AG04450 (cell line): ENCODE data around the gene SLC22A4. TPM values are rescaled to one million over a fixed set of nuclear protein-coding genes. Genes with fewer than 3 reads are reported as not detected.
A peak's percentile ranks its signal among the peaks of the same experiment; 100 is the strongest.

Experiments used
- CTCF ChIA-PET: fragments of 300-600, 350-600 bp; formaldehyde crosslinking; extraction: SDS; loops from one replicate; lab custom pipeline; 2022; ENCODE audit warnings: antibody characterized with exemption, inconsistent platforms; lab: Charles Lee
- POLR2A ChIA-PET: fragments of 350-600 bp; formaldehyde crosslinking; extraction: SDS; loops from one replicate; lab custom pipeline; 2021; ENCODE audit warnings: antibody characterized with exemption, inconsistent platforms; lab: Yijun Ruan, JAX
- DNase-seq: peaks from one replicate; pipeline ENCODE4 v3.0.0-alpha.2; 2011; ENCODE audit warnings: low read depth, low spot score
- H3K27ac ChIP-seq: one replicate; pipeline ENCODE4 v1.5.1; 2012; ENCODE audit warnings: low read depth, low read length, control low read depth
- H3K27me3 ChIP-seq: one replicate; pipeline ENCODE4 v1.6.0; 2012; ENCODE audit warnings: low read length; ENCODE audit not compliant: control insufficient read depth, insufficient read depth
- H3K4me3 ChIP-seq: 2 replicates; pipeline ENCODE4 v1.5.1; 2011; ENCODE audit warnings: mild to moderate bottlenecking, low read depth, low read length, control low read depth
- H3K9me3 ChIP-seq: 2 replicates; pipeline ENCODE4 v1.5.1; 2012; ENCODE audit warnings: low read length; ENCODE audit not compliant: control insufficient read depth, insufficient read depth
- CTCF ChIP-seq: IDR thresholded peaks from 2 replicates; pipeline ENCODE4 v1.5.1; 2011; ENCODE audit warnings: low read depth, low read length, control low read depth, inconsistent platforms
- polyA plus RNA-seq: library from polyadenylated mRNA; depleted of rRNA; stranded (reverse); fragments of >200 nt; gene quantifications from 2 replicates; pipeline ENCODE4 v1.2.3, GENCODE V29; 2011

The SLC22A4 gene
- polyA plus RNA-seq, 1 experiment, result 3.1 TPM

- POLR2A ChIA-PET, result no interaction called here
These were observed 3.2 kb upstream of the SLC22A4 start for GRCh38 chr5:132291026-132291425.

GRCh38 chr5:132293066-132293991 lies 865 bp upstream of the SLC22A4 start:
- Histone ChIP-seq H3K4me3 (peak overlapping the region; percentile 82), H3K27ac (peak overlapping the region; percentile 99), H3K27me3 (no peaks in the 10 kb centered on the region), H3K9me3 (no peaks in the 10 kb centered on the region)
- ChIA-PET POLR2A (interaction anchor here (0.6 to 3.2 kb wide), 14 partner anchors 16 to 379 kb away, joined by 3 to 20 read pairs (median 4); partner anchors contain the start of genes IRF1, P4HA2, PDLIM4 and SLC22A5), CTCF (interaction anchor here (0.6 to 2.6 kb wide), 15 partner anchors 9 to 103 kb away, joined by 3 to 19 read pairs (median 3); no protein-coding TSS in a partner anchor)
- TF ChIP-seq CTCF, result peak; percentile 18; the same call in 1 of the 2 replicates
- peak; percentile 66 for DNase-seq

More at GRCh38 chr5:132291026-132291425, 3.2 kb upstream of the SLC22A4 start:
- no peak overlapping the region for H3K27ac ChIP-seq
- no peaks in the 10 kb centered on the region for H3K9me3 ChIP-seq
- no peak for TF ChIP-seq CTCF
- no peaks in the 10 kb centered on the region for H3K27me3 ChIP-seq
- no peak for DNase-seq
- CTCF ChIA-PET, result interaction anchor here (1.0 to 1.3 kb wide), 2 partner anchors 10 to 95 kb away, joined by 3 to 7 read pairs; no protein-coding TSS in a partner anchor
- H3K4me3 ChIP-seq, result no peak overlapping the region

- peak overlapping the region; percentile 57 for H3K27ac ChIP-seq
- CTCF ChIA-PET, result interaction anchor here (0.9 to 2.6 kb wide), 6 partner anchors 12 to 105 kb away, joined by 3 to 19 read pairs (median 10); no protein-coding TSS in a partner anchor
- no peaks in the 10 kb centered on the region for H3K27me3 ChIP-seq
- no peak for DNase-seq
- H3K4me3 ChIP-seq, result peak overlapping the region; percentile 82
- no peaks in the 10 kb centered on the region for H3K9me3 ChIP-seq
- POLR2A ChIA-PET, result interaction anchor here (0.9 to 3.2 kb wide), 7 partner anchors 20 to 80 kb away, joined by 3 to 20 read pairs (median 5); partner anchors contain the start of gene SLC22A5
- no peak for TF ChIP-seq CTCF
These were observed 722 bp downstream of the SLC22A4 start for GRCh38 chr5:132294728-132295504.

GRCh38 chr5:132295505-132296411 lies 1.6 kb downstream of the SLC22A4 start:
- H3K4me3 ChIP-seq, result peak overlapping the region; percentile 82
- H3K27ac ChIP-seq, result peak overlapping the region; percentile 57
- H3K9me3 ChIP-seq, result no peaks in the 10 kb centered on the region
- no peak for DNase-seq
- H3K27me3 ChIP-seq, result no peaks in the 10 kb centered on the region
- ChIA-PET CTCF (interaction anchor here (1.1 kb wide), 1 partner anchor 23 kb away, joined by 5 read pairs; no protein-coding TSS in a partner anchor), POLR2A (no interaction called here)
- TF ChIP-seq CTCF, result no peak
